ENCODE results near the gene SOWAHC. TPM values are rescaled to one million over a fixed set of nuclear protein-coding genes. Genes with fewer than 3 reads are reported as not detected.
A peak's percentile ranks its signal among the peaks of the same experiment; 100 is the strongest.

The SOWAHC gene
- total and polyA plus RNA-seq, 2 of the 13 experiments (the other 11 are each of a cell fraction or from before 2014, with no cell fraction given) = 21.2 to 22.5 TPM

GRCh38 chr2:109630441-109631430 is 16.6 kb downstream of the SOWAHC start (continued):
- TF ChIP-seq IRF2 (CRISPR knock-in tag; IDR thresholded peaks at IDR 0.05) (peak; percentile 89), GPBP1L1 (CRISPR knock-in tag; IDR thresholded peaks at IDR 0.05) (no peak), ZNF598 (CRISPR knock-in tag; IDR thresholded peaks at IDR 0.05; ENCODE audit: borderline replicate concordance) (no peak), SIX4 (CRISPR knock-in tag; IDR thresholded peaks at IDR 0.05) (no peak), ZKSCAN8 (CRISPR knock-in tag; IDR thresholded peaks at IDR 0.05; ENCODE audit: borderline replicate concordance) (peak; percentile 74; the same call in 1 of the 2 replicates), ARNT2 (CRISPR knock-in tag; IDR thresholded peaks at IDR 0.05; ENCODE audit: low read depth) (peak; percentile 22; the same call in 1 of the 2 replicates), REL (CRISPR knock-in tag; conservative IDR thresholded peaks at IDR 0.05) (no peak), PCBP1 (IDR thresholded peaks at IDR 0.05; ENCODE audit: borderline replicate concordance, low read depth, low read length) (no peak), ZNF383 (CRISPR knock-in tag; IDR thresholded peaks at IDR 0.05; ENCODE audit: borderline replicate concordance) (no peak), ZNF878 (CRISPR knock-in tag; IDR thresholded peaks at IDR 0.05) (no peak), ZC3H4 (CRISPR knock-in tag; IDR thresholded peaks at IDR 0.05; ENCODE audit: borderline replicate concordance) (no peak), SNAPC4 (CRISPR knock-in tag; IDR thresholded peaks at IDR 0.05) (no peak), ESRRA (CRISPR knock-in tag; IDR thresholded peaks at IDR 0.05; ENCODE audit: low read depth) (no peak)
- TF ChIP-seq, protein P1, sequence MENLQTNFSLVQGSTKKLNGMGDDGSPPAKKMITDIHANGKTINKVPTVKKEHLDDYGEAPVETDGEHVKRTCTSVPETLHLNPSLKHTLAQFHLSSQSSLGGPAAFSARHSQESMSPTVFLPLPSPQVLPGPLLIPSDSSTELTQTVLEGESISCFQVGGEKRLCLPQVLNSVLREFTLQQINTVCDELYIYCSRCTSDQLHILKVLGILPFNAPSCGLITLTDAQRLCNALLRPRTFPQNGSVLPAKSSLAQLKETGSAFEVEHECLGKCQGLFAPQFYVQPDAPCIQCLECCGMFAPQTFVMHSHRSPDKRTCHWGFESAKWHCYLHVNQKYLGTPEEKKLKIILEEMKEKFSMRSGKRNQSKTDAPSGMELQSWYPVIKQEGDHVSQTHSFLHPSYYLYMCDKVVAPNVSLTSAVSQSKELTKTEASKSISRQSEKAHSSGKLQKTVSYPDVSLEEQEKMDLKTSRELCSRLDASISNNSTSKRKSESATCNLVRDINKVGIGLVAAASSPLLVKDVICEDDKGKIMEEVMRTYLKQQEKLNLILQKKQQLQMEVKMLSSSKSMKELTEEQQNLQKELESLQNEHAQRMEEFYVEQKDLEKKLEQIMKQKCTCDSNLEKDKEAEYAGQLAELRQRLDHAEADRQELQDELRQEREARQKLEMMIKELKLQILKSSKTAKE (CRISPR knock-in tag; IDR thresholded peaks at IDR 0.05; ENCODE audit: borderline replicate concordance) = no peak; the same call in 1 of the 2 replicates
- TF ChIP-seq, protein P2, sequence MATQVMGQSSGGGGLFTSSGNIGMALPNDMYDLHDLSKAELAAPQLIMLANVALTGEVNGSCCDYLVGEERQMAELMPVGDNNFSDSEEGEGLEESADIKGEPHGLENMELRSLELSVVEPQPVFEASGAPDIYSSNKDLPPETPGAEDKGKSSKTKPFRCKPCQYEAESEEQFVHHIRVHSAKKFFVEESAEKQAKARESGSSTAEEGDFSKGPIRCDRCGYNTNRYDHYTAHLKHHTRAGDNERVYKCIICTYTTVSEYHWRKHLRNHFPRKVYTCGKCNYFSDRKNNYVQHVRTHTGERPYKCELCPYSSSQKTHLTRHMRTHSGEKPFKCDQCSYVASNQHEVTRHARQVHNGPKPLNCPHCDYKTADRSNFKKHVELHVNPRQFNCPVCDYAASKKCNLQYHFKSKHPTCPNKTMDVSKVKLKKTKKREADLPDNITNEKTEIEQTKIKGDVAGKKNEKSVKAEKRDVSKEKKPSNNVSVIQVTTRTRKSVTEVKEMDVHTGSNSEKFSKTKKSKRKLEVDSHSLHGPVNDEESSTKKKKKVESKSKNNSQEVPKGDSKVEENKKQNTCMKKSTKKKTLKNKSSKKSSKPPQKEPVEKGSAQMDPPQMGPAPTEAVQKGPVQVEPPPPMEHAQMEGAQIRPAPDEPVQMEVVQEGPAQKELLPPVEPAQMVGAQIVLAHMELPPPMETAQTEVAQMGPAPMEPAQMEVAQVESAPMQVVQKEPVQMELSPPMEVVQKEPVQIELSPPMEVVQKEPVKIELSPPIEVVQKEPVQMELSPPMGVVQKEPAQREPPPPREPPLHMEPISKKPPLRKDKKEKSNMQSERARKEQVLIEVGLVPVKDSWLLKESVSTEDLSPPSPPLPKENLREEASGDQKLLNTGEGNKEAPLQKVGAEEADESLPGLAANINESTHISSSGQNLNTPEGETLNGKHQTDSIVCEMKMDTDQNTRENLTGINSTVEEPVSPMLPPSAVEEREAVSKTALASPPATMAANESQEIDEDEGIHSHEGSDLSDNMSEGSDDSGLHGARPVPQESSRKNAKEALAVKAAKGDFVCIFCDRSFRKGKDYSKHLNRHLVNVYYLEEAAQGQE (IDR thresholded peaks at IDR 0.05; ENCODE audit: borderline replicate concordance in 1 of 2, low read depth in 1 of 2, low read length in 2 of 2) = no peak
